Measurements from ENCODE around the gene CEACAM20.

DNA sequence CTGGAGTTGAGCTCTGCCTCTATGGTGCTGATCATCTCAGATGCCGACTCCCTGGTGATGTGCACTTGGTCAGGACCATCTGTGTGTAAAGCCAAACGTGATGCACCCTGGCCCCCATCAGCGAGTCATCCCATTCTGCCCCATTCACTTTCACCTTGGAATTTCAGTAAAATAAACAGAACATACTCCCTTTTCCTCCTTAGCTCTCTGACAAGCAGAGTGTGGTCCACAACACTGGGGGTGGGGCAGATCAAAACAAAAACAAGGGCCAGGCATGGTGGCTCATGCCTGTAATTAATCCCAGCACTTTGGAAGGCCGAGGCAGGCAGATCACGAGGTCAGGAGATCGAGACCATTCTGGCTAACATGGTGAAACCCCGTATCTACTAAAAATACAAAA is 12.3 kb downstream of the CEACAM20 start:
- TF ChIP-seq, protein P1, sequence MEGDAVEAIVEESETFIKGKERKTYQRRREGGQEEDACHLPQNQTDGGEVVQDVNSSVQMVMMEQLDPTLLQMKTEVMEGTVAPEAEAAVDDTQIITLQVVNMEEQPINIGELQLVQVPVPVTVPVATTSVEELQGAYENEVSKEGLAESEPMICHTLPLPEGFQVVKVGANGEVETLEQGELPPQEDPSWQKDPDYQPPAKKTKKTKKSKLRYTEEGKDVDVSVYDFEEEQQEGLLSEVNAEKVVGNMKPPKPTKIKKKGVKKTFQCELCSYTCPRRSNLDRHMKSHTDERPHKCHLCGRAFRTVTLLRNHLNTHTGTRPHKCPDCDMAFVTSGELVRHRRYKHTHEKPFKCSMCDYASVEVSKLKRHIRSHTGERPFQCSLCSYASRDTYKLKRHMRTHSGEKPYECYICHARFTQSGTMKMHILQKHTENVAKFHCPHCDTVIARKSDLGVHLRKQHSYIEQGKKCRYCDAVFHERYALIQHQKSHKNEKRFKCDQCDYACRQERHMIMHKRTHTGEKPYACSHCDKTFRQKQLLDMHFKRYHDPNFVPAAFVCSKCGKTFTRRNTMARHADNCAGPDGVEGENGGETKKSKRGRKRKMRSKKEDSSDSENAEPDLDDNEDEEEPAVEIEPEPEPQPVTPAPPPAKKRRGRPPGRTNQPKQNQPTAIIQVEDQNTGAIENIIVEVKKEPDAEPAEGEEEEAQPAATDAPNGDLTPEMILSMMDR (IDR thresholded peaks at IDR 0.05; ENCODE audit: poor library complexity, severe bottlenecking): no peak
- TF ChIP-seq POLR2AphosphoS5 (IDR thresholded peaks at IDR 0.05) (no peak), EZH2 (IDR thresholded peaks at IDR 0.05; ENCODE audit: borderline replicate concordance, insufficient read depth, low read length, poor library complexity, severe bottlenecking) (no peak), RAD21 (conservative IDR thresholded peaks at IDR 0.05) (no peak), EP300 (conservative IDR thresholded peaks at IDR 0.05; ENCODE audit: poor library complexity, severe bottlenecking) (no peak), TAF1 (IDR thresholded peaks at IDR 0.05; ENCODE audit: low read depth) (no peak), SMC3 (conservative IDR thresholded peaks at IDR 0.05; ENCODE audit: poor library complexity) (no peak)

Measured in neural cell (in vitro differentiated cells).